Raji (cell line): Measurements from ENCODE around the gene EPHA5.

Source experiments
- POLR2A ChIP-seq: IDR thresholded peaks from 2 replicates; pipeline ENCODE4 v1.6.1; 2011; ENCODE audit warnings: low read depth, low read length, control low read depth; ENCODE audit not compliant: insufficient read depth

EPHA5 gene

DNA sequence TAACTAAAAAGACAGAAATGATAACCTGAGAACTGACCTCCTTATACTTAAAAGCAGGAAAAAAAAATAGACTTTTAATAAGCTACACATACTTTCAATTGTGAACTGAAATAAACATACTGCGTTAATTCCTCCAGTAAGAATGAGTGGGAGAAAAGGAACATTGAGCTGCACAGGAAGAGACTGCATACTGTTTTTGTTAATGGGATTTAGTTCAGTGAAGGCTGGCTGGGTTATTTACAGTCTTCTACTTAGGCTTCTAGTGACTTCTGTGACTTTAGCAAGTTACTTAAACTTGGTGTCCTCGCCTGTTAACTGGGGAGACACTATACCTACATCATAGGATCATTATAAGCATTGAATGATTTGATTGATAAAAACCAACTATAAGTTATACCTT, 213.3 kb downstream of the EPHA5 start:
- no peak for TF ChIP-seq POLR2A

- TF ChIP-seq POLR2A = no peak
Measured at GRCh38 chr4:65456579-65456978, 213.7 kb downstream of the EPHA5 start.

GRCh38 chr4:65453398-65453797, 216.9 kb downstream of the EPHA5 start:
- no peak for TF ChIP-seq POLR2A

GRCh38 chr4:65450899-65451298, 219.4 kb downstream of the EPHA5 start:
- TF ChIP-seq POLR2A = no peak

GRCh38 chr4:65437102-65437501, 233.2 kb downstream of the EPHA5 start:
- no peak for TF ChIP-seq POLR2A

DNA sequence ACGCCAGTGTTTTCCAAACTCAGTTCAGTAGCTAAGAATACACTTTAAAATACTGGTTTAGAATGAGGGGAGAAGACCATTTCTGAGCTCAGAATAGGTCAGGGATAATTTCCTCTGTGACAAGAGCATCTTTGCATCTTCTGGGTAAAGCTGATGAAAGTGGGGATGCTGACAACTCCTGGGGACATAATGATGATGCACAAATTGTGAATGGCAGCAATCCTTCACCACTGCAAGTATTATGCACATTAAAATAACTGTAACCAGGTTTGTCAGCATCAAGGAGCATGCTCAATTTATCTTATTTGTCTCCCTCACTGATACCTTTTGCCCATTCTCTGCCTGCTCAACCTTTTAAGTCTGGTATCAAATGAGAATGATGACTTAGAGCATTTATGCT, 248.2 kb downstream of the EPHA5 start:
- no peak for TF ChIP-seq POLR2A

- no peak for TF ChIP-seq POLR2A
Measured at GRCh38 chr4:65420036-65420435, 250.3 kb downstream of the EPHA5 start.

DNA sequence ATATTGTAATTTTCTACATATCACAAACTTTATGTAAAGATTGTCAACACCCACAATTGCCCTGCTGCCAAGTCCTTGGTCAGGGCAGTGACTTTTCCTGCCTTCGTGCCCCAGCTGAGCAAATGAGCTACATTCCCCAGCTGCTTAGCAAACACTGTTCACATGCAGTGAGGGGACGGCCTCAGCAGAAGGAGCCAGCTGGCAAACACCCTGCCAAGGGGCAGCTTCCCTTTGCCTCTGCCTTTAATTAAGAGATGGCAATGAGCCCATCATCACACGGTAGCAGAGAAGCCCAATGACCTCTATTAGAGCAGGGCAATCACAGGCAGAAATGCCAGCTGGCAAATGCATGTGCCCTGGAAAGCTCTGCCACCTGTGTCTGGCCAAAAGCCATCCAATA, 253.4 kb downstream of the EPHA5 start:
- no peak for TF ChIP-seq POLR2A

GRCh38 chr4:65407483-65407882, 262.8 kb downstream of the EPHA5 start:
- TF ChIP-seq POLR2A = no peak

GRCh38 chr4:65401083-65401482, 269.2 kb downstream of the EPHA5 start:
- TF ChIP-seq POLR2A = no peak

DNA sequence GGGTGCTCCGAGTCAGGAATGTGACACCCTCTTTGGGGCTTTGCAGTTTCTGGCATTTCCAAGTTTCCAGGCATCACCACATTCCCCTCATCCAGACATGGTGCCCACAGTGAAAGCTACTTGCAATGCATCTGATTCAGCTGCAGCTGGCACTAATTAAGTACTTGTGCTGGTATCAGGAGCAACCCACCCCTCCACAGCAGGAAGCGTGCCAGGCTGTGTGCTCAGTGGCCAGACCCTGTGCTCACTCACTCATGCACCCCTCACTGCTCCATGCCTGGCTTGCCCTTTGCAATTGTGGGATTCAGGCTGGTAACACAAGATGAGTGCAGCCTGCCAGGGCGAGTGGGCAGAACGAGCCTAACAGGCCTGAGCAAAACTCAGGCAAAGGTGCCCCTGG, 271.2 kb downstream of the EPHA5 start:
- no peak for TF ChIP-seq POLR2A

GRCh38 chr4:65393078-65393477, 277.2 kb downstream of the EPHA5 start:
- TF ChIP-seq POLR2A = no peak

DNA sequence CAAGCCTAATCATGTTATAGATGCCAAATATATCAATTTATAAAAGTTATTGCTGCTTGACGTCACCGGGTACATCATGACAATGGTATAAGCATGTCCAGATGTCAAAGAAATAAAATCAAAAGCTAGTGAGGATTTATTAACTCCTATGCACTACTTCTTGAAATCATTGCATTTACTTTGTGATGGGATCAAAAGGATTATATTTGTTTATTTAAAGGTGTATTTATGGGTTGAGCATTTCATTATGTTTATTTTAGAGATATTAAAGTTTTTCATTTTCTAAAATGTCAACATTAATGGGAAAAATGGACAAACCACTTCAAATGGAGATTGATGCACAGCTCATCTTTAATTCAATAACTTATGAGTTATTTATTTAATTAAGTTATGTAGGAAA, 277.8 kb downstream of the EPHA5 start:
- no peak for TF ChIP-seq POLR2A

DNA sequence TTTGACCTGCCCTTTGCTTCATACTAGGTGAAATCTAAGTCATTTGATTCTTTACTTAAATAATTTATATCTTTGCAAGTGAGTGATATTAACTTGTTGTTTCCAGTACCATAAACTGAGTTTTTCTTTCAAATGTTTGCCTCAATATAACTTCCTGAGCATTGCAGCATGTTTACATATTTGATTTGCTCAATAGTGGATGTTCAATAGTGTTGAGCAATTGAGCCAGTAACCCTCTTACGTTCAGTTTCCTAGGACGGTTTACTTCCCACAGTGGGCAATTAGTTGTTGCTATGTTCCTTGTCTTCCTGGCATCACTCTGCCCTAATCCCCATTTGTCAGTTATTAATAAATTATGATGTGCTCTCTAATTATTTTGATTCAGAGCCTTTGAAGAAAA, 278.5 kb downstream of the EPHA5 start:
- TF ChIP-seq POLR2A = no peak

- TF ChIP-seq POLR2A = no peak
Measured at GRCh38 chr4:65391382-65391781, 278.9 kb downstream of the EPHA5 start.

GRCh38 chr4:65386927-65387326, 283.4 kb downstream of the EPHA5 start:
- TF ChIP-seq POLR2A = no peak

GRCh38 chr4:65383589-65384305, 286.5 kb downstream of the EPHA5 start:
- no peak for TF ChIP-seq POLR2A
